Mesenteric fat pad (tissue), 1 donor: ENCODE results near the gene ASPHD2. TPM values are rescaled to one million over a fixed set of nuclear protein-coding genes. Genes with fewer than 3 reads are reported as not detected.

ENCODE experiments used
- DNase-seq: peaks from one replicate; pipeline ENCODE4 v3.0.0-alpha.2; 2020; ENCODE audit warnings: low spot score
- total RNA-seq: library from RNA; stranded (reverse); fragmentation: NEBNext Ultra II Directional; extraction: Animal tissue kit (Norgen Biotek cat#: 25700); gene quantifications from one replicate; pipeline ENCODE4 v1.2.1, GENCODE V29; 2021
- donor health status: DM: yes; HTN: yes; CAD: no.

Gene ASPHD2
- total RNA-seq, 1 donor from 2014 or later = 0.71 TPM

- DNase-seq = peak; percentile 64
These were observed 16.7 kb downstream of the ASPHD2 start for GRCh38 chr22:26445577-26446275.

DNA sequence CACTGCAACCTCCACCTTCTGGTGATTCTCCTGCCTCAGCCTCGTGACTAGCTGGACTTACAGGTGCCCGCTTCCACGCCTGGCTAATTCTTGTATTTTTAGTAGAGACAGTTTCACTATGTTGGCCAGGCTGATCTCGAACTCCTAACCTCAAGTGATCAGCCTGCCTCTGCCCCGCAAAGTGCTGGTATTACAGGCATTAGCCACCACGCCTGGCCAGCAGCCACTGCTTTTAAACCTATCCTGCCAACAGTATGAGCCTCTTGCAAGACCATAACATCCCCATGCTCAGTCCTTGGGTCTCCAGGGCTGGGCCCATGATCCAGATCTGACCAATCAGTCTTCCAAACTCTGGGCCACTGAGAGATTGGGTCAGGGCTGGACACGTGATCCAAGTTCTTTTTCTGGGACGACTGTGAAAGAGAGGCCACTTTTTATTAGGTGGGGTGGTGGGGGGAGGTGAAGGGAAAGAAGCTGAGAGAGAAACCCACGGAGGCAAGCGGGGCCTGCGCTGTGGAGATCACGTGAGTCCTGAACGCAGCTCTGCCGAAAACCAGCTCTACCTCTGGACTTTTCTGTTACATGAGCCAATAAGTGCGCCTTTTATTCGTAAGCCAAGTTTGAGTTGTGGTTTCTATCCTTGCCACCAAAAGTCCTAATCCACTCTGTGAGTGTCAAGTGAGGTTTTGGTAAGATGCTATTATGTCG is 17.9 kb downstream of the ASPHD2 start:
- DNase-seq = peak; percentile 82

- DNase-seq = peak; percentile 41
These were observed 18.7 kb downstream of the ASPHD2 start for GRCh38 chr22:26447584-26448329.

- peak; percentile 80 for DNase-seq
These were observed 19.3 kb downstream of the ASPHD2 start for GRCh38 chr22:26448334-26448733.

DNA sequence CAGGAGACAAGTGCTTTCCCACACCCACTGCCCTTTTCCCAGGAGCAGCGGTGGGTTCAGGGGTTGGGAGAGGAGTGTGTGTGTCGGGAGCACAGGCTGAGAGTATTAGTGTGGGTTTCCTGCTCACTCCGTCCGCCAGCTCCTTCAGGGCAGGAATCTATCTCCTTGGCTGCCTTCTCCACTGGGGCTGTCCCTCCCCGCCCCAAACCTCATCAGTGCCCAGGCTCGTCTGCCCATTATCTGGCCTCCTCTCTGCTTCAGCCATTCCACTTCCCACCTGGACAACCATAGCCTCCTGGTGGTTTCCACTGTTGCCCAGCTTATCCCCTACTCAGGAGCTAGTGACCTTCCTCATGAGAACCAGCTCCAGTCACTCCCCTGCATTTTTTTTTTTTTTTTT is 19.9 kb downstream of the ASPHD2 start:
- DNase-seq = peak; percentile 30

- no peak for DNase-seq
These were observed 21.6 kb downstream of the ASPHD2 start for GRCh38 chr22:26450453-26451185.

GRCh38 chr22:26452236-26453016 is 23.4 kb downstream of the ASPHD2 start:
- DNase-seq = peak; percentile 62

GRCh38 chr22:26453216-26453615 is 24.2 kb downstream of the ASPHD2 start:
- DNase-seq = no peak

DNA sequence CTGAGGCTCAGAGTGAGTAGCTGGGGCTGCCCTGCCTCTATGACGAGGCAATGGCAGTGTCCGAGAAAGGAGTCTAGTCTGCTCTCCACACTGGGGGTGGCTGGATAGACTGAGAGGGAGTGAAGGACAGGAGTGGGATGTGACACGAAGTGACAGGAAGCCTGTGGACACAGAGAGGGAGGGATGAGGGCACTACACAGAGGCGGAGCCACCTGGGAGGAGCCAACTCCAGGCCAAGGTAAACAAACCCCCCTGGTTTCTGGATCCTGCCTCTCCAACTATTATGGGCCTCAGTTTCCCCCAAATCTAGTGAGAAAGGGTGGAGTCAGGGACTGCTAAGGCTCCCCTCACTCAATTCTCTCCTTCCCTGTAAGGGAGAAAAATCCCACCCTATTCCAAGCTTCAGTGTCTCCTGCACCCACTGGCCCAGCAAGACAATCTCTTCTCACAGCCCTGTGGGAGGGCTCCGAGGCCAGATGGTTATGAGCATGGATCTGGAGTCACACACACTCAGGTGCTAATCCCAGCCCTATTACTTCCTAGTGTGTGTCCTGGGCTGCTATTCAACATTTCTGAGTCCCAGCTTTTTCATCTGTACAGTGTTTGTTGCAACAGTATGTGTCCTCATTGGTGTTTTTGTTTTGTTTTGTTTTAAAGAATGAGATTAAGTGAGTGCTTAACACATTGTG is 24.9 kb downstream of the ASPHD2 start:
- peak; percentile 49 for DNase-seq

GRCh38 chr22:26457661-26458272 is 28.7 kb downstream of the ASPHD2 start:
- DNase-seq = no peak

DNA sequence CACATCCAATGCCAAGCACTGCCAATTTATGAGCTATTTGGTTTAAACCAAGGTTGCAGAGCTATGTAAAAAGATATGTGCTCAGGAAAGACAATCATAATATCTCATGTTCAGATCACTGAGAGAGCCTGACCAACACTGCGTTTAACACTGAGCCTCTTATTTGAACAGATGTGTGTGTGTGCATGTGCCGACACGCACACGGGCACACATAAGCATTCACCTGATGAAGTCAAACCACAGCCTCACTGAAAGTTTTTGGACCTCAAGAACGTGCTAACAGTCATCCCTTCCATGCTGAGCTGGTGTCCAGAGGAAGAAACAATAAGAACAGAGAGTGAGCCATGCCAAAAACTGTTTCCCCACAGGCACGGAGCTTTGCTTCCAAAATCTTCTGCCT is 31.1 kb downstream of the ASPHD2 start:
- no peak for DNase-seq

DNA sequence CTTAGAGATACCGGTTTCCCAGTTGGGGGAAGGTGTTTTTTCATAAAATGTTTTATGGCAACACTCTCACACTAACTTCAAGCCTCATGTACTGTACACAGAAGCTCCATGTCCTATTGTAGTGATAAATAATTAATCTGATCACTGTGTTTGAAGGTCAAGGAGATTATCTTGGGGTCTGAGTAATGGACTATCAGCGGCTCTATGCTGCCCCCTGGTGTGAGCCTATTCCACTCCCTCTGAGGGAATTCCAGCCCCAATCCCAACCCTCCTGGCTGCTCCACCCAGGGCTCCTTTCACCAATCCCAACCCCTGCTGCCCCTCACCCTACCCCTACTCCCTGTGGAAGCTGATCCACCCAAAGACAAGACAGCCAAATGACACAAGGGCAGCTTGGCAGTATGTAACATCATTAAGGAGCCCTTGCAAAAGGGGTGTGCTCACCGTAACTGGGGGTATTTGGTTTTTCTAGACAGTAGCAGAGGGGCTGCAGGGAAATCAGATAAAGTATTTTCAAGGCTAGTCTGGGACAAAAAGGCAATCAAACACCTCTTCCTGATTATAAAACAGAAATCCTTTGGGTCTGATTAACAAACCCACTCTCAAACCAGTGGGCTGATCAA is 32.2 kb downstream of the ASPHD2 start:
- no peak for DNase-seq

GRCh38 chr22:26462051-26462450 is 33.0 kb downstream of the ASPHD2 start:
- DNase-seq = no peak

GRCh38 chr22:26462641-26463040 is 33.6 kb downstream of the ASPHD2 start:
- no peak for DNase-seq

DNA sequence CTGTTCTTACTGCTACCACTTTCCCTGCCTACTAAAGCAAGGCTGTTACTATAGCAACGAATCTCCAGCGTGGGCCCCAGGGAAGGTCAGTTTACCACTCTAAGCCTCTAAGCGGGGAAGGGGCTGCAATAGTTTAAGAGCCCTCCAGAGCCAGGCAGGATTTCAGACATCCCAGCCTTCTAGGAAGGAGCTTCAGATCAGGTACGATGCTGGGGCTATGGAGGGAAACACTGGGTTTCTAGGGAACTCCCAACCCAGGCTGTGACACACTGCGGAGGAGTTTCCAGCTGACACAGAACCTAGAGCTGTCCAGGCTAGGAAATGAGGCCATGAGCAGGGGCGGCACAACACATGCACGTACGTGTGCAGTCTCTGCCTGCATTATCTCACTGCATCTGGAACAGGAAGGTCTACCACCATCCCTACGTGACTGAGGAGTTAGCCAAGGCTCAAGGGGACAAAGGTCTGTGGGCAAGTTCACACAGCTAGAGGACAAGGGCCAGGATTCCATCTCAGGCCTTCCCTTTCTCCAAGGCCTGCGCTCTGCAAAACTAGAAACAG is 34.1 kb downstream of the ASPHD2 start:
- no peak for DNase-seq

GRCh38 chr22:26463688-26464087 is 34.6 kb downstream of the ASPHD2 start:
- no peak for DNase-seq

DNA sequence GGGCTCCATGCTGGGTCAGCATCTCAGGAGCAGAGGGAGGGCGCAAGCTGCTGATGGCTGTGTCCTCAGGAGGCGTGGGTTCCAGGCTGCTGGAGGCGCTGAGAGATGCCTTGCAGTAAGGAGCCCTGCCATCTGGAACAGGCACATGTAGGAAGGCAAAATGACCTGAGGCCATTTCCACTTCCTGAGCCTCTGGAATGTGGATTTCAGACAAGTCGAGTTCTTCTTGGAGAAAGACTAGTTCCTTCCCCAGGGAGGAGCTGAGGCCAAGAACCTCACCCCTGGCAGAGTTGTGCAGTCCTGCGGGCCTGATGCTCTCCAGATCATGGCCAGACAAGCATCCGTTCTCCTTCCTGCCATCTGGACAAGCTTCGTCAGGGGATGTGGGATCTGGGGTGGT is 35.3 kb downstream of the ASPHD2 start:
- no peak for DNase-seq

- DNase-seq = no peak
These were observed 37.1 kb downstream of the ASPHD2 start for GRCh38 chr22:26466196-26466595.

DNA sequence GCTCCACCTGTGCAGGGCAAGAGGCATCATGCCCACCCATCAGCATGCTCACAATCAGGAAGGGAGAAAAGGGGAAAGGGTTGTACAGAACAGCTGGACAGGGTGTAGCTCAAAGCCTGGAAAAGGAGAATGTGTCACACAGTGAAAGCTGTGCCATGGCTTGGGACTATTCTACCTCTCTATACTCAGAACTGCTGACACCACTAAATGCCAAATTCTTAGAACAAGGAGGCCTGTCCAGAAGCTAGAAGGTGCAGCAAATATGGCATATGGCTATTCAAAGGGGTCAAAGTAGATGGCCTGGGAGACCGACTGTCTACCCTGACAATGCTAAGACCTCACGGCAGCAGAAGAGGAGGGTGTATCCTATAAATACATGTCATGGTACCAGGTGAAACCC is 41.7 kb downstream of the ASPHD2 start:
- no peak for DNase-seq
